ENCODE results near the gene SEC16A.

The SEC16A gene

DNA sequence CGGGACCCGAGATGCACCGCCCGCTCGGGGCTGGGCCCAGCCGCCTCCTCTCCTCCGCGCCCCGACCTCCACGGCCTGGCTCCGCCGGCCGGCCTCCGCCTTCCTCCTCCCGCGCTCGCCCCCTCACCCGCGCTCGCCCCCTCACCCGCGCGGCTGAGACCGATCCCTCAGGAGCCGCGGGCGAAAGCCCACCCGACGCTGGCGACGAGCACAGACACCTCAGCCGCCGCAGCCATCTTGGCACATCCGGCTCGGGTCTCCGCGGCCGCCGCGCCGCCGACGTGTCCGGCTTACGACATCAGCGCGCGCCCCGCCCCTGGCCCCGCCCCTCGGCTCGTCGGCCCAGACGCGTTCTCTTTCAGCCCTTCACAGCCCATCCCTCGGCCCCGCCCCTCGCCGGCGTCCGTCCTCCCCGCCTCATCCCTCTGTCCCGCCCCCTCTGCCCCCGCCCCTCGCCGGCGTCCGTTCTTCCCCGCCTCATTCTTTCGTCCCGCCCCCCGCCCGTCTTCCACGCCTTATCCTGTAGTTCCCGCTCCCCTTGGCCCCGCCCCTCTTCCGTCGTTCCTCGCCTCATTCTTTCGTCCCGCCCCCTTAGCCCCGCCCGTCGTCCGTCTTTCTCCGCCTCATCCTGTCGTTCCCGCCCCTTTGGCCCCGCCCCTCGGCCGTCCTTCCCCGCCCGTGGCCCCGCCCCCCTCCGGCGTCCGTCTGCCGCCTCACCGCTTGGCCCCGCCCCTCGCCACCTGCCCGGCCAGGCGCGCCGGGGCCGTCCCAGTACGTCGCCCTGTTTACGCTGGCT lies at the start of gene SEC16A:
Gene SEC16A, minus strand, starts transcription at position 248 of the 796 bp plus-strand sequence. CDS start 5,425 bp downstream, outside the sequence.
- peak; percentile 85 for DNase-seq

- peak; percentile 50 for DNase-seq
These were observed 49.3 kb upstream of the SEC16A start for GRCh38 chr9:136531904-136532798.

DNA sequence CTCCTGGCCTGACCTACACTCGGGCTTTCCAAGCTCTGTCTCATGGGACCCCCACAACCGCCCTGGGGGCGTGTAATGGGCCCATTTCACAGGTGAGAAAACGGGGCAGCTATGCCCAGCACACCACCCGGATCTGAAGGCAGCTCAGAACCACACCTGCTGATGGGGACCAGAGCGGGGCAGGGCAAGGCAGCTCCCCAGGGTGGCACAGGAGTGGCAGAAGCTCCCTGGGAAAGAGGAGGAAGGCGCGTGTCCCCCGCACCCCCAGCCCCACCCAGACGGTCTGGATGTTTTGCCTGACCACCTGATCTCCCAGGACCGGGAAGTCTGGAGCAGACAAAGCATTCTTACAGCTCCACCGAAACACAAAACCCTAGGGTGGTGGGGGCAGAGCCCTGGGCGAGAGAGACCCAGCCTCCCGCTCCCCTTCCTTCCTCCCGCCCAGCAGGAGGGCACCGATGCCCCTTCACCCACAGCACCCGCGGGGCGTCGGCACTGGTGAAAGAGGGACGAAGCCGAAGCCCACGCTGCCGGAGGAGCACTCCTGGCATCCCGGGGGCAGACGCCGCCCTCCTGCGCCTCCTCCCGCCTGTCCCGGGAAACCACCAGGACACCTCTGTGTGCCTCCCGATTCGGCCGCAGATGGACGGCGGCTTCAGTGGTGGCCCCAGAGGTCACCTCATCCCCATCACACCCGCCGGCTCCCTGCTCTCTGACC lies 48.5 kb upstream of the SEC16A start:
- no peak for DNase-seq

GRCh38 chr9:136530461-136531089 lies 47.7 kb upstream of the SEC16A start:
- no peak for DNase-seq

DNA sequence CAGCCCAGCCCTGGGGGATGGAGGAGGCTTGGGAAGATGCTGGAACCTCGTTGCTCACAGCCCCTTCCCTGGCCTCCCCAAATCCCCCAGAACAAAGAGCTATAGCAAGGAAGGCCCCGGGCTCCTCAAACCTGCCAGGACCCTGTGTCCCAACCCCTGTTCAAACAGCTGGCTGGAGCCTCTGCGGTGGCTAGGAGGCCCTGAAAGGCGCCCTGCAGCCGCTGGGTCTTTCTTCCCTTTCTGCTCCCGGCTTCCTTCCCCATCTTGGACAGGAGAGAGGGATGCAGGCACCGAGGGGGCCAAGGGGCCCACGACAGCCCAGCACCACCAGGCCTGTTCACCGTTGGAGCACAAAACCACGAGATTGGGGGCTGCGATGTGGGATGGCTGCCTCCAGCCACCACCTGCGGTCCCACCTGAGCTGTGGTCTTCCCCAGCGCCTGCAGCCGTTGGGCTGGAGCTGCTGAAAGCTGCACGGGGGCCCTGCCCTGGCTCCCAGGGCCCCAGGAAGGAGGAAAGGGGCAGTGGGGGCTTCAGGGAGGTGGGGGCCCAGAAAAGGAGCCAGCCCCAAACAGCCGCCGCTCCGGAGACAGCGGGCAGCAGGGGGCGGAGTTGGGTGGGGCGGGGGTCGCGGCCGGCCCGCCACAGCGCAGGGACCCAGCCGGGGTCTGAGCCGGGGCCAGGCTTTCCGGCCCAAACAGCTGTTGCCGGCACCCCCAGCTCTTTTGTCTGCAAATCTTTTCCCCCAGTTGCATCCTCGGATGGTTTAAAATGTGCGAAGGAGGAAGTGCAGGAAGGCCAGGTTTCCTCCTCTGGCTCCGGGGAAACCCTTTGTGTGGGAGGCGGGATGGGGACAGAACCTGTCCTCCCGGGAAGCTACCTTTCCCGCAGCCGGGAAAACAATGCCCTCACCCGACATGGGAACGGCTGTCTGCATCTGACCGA lies 46.9 kb upstream of the SEC16A start:
- no peak for DNase-seq

DNA sequence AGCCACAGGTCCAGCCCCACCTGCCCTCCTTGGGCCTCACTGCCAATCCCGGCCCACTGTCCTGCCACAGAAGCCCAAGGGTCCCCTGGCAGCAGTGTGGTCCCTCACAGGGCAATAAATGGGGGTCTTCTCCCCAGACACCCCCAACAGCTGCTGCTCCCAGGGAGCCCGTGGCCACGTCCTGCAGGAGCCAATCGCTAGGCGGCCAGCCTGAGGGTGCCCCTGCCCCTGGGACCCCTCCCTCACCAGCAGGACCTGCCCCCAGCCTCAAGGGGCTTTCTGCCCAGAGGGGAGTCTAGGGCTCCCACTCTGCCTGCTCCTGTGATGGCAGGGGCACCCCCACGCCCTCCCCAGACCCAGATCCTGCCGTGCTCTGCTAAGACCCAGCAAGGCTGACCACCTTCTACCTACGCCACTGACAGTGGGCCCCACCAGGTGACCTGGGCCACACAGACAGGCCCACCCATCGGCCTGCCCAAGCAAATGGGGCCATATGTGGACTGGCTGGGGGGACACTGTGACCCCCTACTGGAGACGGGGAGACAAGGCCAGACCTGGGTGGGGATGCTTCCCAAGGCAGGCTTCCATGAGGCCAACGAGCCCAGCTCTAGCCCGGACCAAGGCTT lies 46.0 kb upstream of the SEC16A start:
- DNase-seq, result no peak

DNA sequence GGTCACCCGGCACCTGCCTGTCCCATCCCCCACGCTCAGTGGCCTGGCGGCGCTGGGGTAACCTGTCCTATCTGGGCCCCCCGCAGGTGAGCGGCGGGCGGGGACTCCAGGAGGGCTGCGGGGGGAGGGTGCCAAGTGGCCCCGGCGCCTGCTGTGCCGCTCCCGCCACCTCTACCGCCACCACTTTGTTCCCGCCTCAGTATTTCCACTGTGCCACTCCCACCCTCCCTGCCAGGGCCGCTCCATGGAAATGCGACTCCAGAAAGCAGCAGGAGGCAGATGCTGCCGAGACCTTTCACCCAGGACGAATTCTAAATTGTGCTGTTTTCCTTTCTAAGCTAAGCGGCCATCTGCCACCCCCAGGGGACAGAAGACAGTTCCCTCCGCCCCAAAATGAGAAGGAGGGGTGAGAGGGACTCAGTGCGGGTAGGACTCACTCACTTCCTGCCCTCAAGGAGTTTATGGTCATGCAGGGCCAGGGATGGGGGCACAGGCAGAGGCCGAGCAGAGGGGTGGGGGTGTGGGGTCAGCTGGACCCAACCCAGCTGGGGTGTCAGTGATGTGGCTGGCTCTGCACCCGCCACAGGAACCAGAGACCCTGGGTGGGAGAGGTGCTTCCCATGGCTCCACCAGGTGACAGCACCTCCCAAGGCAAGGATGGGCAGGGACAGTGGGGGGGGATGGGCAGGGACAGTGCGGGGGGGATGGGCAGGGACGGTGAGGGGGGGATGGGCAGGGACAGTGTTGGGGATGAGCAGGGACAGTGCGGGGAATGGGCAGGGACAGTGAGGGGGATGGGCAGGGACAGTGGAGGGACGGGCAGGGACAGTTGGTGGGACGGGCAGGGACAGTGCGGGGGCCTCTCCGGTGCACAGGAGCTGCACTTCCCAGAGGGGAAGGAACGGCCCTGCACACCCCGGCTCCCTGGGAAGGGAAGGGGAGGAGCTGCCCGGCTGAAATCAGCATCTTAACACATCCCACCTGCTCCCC lies 45.2 kb upstream of the SEC16A start:
- peak; percentile 35 for DNase-seq

GRCh38 chr9:136527131-136527530 lies 44.3 kb upstream of the SEC16A start:
- DNase-seq, result no peak

- peak; percentile 60 for DNase-seq
These were observed 43.8 kb upstream of the SEC16A start for GRCh38 chr9:136526625-136527066.

- DNase-seq, result peak; percentile 30
These were observed 43.1 kb upstream of the SEC16A start for GRCh38 chr9:136525841-136526499.

GRCh38 chr9:136525207-136525606 lies 42.4 kb upstream of the SEC16A start:
- DNase-seq, result no peak

DNA sequence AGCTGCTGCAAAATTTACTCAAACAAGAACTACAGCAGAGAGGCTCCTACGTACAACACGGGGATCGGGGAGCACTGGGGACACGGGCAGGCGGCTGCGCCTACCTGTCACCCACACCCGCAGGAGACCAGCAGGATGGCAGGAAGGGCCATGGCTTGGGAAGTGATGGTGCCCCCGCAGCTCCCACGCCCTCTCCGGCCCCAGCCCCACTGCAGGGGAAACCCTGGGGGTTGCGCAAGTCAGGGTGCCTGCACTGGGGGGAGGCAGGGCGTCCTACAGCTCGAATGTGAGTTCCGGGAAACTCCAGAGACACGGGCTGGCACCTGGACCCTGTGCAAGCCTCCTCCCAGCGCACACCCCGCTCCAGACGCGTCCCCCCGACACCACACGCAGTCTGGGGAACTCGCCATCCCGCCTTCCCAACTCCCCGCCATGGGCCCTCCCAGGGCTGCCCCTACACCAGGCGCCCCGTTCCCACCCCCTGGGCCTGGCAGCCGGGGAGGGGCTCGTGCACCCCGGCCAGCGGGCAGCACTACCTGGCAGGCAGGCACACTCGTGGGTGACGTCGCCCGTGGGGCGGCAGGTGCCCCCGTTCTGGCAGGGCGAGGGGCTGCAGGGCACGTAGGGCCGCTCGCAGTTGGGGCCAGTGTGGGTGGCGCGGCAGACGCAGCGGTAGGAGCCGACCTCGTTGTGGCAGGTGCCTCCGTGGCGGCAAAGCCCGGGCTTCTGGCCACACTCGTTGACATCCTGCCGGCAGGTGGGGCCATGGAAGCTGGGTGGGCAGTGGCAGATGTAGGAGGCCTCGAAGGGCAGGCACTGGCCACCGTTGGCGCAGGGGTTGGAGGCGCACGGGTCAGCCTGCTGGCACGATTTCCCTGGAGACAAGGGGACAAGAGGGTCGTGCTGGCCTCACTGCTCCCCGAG lies 39.7 kb upstream of the SEC16A start:
- DNase-seq, result no peak

DNA sequence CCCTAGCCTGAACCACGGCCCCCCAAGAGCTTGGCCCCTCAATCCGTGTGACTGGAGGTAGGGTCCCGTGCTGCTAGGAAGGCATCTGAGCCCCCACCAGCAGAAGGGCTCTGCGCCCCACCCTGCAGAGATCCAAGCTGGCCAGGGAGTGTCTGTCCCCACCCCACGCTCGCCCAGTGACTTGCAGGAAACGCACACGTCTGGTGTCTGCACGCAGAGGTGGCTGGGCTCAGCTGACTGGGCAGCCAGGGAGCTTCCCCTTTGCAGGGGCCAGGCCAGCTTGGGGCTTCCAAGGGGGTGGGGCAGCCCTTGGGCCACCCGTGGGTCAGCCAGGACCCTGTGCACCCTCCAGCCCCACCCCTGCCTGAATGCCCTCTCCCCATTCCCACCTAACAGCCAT lies 38.7 kb upstream of the SEC16A start:
- no peak for DNase-seq

- peak; percentile 61 for DNase-seq
These were observed 37.3 kb upstream of the SEC16A start for GRCh38 chr9:136520053-136520540.

DNA sequence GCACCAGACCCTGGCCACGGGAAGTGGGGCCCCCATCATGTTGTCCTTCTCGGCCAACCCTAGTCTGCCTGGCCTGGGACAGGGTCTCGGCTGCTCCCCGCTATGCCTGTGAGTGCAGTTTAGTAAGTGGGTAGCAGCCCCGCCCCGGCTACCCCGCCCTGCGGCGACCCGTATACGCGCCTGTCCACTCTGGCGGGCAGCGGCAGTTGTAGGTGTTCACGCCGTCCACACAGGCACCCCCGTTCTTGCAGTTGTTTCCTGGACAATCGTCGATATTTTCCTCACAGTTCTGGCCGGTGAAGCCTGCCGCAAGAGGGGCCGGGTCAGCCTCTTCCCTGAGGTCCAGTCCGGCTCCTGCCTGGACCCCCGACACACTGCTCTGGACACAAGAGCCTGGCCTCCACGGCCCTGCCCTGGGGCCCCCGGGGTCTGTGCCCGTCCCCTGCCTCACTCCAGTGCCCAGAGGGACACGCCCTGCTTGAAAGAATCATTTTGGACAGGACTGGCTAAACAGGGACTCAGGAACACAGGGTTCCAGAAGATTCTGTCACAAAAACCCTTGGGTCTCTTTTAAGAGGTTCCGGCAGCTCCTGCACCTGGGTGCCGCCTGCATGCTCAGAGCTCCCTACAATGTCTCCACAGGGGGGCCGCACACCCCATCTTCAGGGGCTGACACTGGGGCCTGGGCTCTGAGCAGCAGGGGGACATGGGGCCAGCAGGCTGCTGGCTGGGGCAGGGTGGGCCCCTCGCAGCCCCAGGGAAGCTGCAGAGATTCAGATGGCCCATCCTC lies 36.6 kb upstream of the SEC16A start:
- DNase-seq, result no peak

GRCh38 chr9:136518623-136519022 lies 35.8 kb upstream of the SEC16A start:
- no peak for DNase-seq

GRCh38 chr9:136517950-136518349 lies 35.1 kb upstream of the SEC16A start:
- no peak for DNase-seq
